Peyer's patch (tissue), 4 donors: ENCODE results near the gene DCC. TPM values are rescaled to one million over a fixed set of nuclear protein-coding genes. Genes with fewer than 3 reads are reported as not detected.

Source experiments
- DNase-seq, 3 donors: peaks; one replicate each; pipeline ENCODE4 v3.0.0-alpha.2; 2017 to 2019
- H3K27ac ChIP-seq, 4 donors: fragments of 200-600 bp; sonication (generic); one replicate each; pipeline ENCODE4 v1.5.1; 2016 to 2019
- H3K27me3 ChIP-seq, 2 donors: fragments of 200-600 bp; sonication (generic); one replicate each; pipeline ENCODE4 v1.5.1; 2019
- H3K36me3 ChIP-seq, 3 donors: fragments of 200-600 bp; sonication (generic); one replicate each; pipeline ENCODE4 v1.5.1; 2016 to 2019
- H3K4me1 ChIP-seq, 4 donors: fragments of 200-600 bp; sonication (generic); one replicate each; pipeline ENCODE4 v1.5.1; 2016 to 2019
- H3K4me3 ChIP-seq, 4 donors: fragments of 200-600 bp; sonication (generic); 1 replicate in 3 of 4; 2 replicates in 1 of 4; pipeline ENCODE4 v1.5.1; 2016 to 2019; ENCODE audit warnings: mild to moderate bottlenecking in 1 of 4
- H3K9me3 ChIP-seq, 4 donors: fragments of 200-600 bp; sonication (generic); one replicate each; pipeline ENCODE4 v1.5.1; 2016 to 2019; ENCODE audit warnings: mild to moderate bottlenecking in 1 of 4
- POLR2A ChIP-seq, 2 donors: fragments of 450-650 bp; IDR thresholded peaks; one replicate each; pipeline ENCODE4 v1.5.1; 2017; ENCODE audit warnings: antibody characterized with exemption in 2 of 2, mild to moderate bottlenecking in 2 of 2, moderate library complexity in 2 of 2
- total RNA-seq, 4 donors: library from RNA; depleted of rRNA; stranded (reverse); fragments of >200 nt; gene quantifications; one replicate each; pipeline ENCODE4 v1.1.0, GENCODE V29; 2016
- TF ChIP-seq, protein P1 (sequence below), 6 experiments: fragments of 450-650 bp in 4 of 6; fragments of 200-600 bp in 2 of 6; sonication (generic) in 1 of 6; IDR thresholded peaks; one replicate each; pipeline ENCODE4 v1.5.1; 2017 to 2019; ENCODE audit warnings: antibody characterized with exemption in 6 of 6, mild to moderate bottlenecking in 3 of 6, moderate library complexity in 1 of 6

The DCC gene
- total RNA-seq, 4 donors from 2014 or later: 0.13 TPM; not detected in 3

GRCh38 chr18:53527365-53527764 lies 1187.4 kb downstream of the DCC start:
- H3K4me3 ChIP-seq: no peak overlapping the region
- no peaks in the 10 kb centered on the region for H3K27me3 ChIP-seq
- no peak overlapping the region for H3K27ac ChIP-seq
- H3K36me3 ChIP-seq: no peaks in the 10 kb centered on the region
- TF ChIP-seq, protein P1, sequence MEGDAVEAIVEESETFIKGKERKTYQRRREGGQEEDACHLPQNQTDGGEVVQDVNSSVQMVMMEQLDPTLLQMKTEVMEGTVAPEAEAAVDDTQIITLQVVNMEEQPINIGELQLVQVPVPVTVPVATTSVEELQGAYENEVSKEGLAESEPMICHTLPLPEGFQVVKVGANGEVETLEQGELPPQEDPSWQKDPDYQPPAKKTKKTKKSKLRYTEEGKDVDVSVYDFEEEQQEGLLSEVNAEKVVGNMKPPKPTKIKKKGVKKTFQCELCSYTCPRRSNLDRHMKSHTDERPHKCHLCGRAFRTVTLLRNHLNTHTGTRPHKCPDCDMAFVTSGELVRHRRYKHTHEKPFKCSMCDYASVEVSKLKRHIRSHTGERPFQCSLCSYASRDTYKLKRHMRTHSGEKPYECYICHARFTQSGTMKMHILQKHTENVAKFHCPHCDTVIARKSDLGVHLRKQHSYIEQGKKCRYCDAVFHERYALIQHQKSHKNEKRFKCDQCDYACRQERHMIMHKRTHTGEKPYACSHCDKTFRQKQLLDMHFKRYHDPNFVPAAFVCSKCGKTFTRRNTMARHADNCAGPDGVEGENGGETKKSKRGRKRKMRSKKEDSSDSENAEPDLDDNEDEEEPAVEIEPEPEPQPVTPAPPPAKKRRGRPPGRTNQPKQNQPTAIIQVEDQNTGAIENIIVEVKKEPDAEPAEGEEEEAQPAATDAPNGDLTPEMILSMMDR (IDR thresholded peaks at IDR 0.05): no peak
- TF ChIP-seq POLR2A (IDR thresholded peaks at IDR 0.05): no peak
- DNase-seq: no peak
- no peaks in the 10 kb centered on the region for H3K9me3 ChIP-seq
- H3K4me1 ChIP-seq: no peaks in the 10 kb centered on the region

- no peak for DNase-seq
- Histone ChIP-seq H3K9me3 (no peaks in the 10 kb centered on the region), H3K27me3 (no peaks in the 10 kb centered on the region), H3K4me3 (no peak overlapping the region), H3K4me1 (no peaks in the 10 kb centered on the region), H3K36me3 (no peaks in the 10 kb centered on the region), H3K27ac (no peak overlapping the region)
- TF ChIP-seq, protein P1 (IDR thresholded peaks at IDR 0.05): no peak
- TF ChIP-seq POLR2A (IDR thresholded peaks at IDR 0.05): no peak
Measured at GRCh38 chr18:53531187-53531586, 1191.2 kb downstream of the DCC start.

DNA sequence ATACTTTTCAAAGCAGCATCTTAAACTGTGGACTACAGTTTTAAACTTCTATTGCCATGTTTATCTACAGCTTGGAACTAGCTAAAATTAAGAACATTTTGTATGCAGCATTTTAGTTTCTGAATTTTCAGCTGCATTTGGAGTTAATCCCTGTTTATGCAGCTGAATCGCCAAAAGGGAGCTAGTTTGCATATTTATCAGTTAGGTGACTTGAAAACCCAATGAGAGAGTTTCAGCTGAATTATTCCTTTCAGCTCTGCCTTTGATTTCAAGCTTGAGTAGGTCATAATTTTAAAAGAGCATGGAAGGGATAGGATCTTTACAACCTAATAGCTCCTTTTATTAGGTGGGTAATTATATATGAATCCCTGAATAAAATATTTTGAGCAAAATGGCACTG lies 1191.9 kb downstream of the DCC start:
- TF ChIP-seq POLR2A (IDR thresholded peaks at IDR 0.05): no peak
- TF ChIP-seq, protein P1 (IDR thresholded peaks at IDR 0.05): no peak
- Histone ChIP-seq H3K9me3 (no peaks in the 10 kb centered on the region), H3K4me3 (no peak overlapping the region), H3K4me1 (no peaks in the 10 kb centered on the region), H3K27ac (no peak overlapping the region), H3K27me3 (no peaks in the 10 kb centered on the region), H3K36me3 (no peaks in the 10 kb centered on the region)
- no peak for DNase-seq

DNA sequence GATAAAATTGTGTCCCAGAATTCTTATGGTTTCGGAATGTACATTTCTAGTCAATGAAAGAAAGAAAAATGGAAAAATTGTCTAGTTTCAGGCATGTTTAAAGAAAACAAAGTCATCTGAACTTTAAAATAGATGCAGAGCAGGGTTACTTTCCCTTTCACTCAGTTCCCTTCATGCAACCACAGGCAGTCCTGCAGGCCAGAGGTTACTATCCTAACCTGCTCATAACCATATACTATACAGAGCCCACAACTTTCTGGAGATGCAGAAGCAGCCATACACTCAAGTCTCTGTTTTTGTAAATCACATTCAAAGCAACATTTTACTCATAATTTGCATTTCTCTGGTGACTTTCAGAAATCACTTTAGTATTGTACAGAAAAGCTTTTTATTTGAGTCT lies 1194.2 kb downstream of the DCC start:
- no peaks in the 10 kb centered on the region for H3K27me3 ChIP-seq
- no peaks in the 10 kb centered on the region for H3K9me3 ChIP-seq
- H3K4me1 ChIP-seq: no peaks in the 10 kb centered on the region
- DNase-seq: no peak
- TF ChIP-seq POLR2A (IDR thresholded peaks at IDR 0.05): no peak
- TF ChIP-seq, protein P1 (IDR thresholded peaks at IDR 0.05): no peak
- no peaks in the 10 kb centered on the region for H3K36me3 ChIP-seq
- no peak overlapping the region for H3K27ac ChIP-seq
- H3K4me3 ChIP-seq: no peak overlapping the region

DNA sequence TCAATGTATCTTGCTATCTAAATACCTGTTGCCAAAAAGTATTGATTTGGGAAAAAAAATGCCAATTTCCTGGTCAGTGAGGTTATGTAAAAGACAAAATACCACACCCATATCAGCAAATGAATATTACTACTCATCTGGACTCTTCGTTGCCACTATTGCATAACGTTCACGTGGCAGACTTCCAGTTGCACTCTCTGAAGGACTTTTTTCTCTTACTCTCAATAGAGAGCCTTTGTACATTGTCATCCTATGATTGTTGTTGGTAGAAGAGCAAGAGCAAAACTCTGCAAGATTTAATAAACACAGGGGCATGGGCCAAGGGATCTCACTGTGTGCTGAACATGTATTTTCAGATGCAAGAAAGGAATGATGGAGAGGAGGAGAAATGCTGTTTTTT lies 1194.7 kb downstream of the DCC start:
- Histone ChIP-seq H3K4me3 (no peak overlapping the region), H3K9me3 (no peaks in the 10 kb centered on the region), H3K27ac (no peak overlapping the region), H3K4me1 (no peaks in the 10 kb centered on the region), H3K36me3 (no peaks in the 10 kb centered on the region), H3K27me3 (no peaks in the 10 kb centered on the region)
- TF ChIP-seq, protein P1 (IDR thresholded peaks at IDR 0.05): no peak
- no peak for TF ChIP-seq POLR2A (IDR thresholded peaks at IDR 0.05)
- DNase-seq: peak in 1 of 3 donors; percentile 59

DNA sequence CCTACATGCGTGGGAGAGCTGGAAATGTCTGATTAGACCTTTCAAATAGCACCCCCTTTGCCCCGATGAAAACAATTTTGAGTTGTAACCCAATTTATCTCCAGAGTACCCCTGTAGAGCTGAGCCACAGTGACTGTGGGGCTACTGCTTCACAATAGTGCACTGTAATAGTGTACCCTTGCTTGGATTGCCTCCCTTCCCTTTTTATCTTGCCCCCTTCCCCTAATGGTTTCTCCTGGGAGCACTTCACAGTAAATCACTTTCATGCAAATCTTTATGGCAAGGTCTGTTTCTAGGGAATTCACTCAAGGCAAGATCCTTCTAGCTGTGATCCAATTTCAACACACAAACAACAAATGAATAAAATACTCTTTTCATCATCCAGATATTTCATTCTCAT lies 1196.9 kb downstream of the DCC start:
- Histone ChIP-seq H3K27me3 (no peaks in the 10 kb centered on the region), H3K9me3 (no peaks in the 10 kb centered on the region), H3K36me3 (no peaks in the 10 kb centered on the region), H3K27ac (no peak overlapping the region), H3K4me1 (no peaks in the 10 kb centered on the region), H3K4me3 (no peak overlapping the region)
- no peak for DNase-seq
- no peak for TF ChIP-seq POLR2A (IDR thresholded peaks at IDR 0.05)
- TF ChIP-seq, protein P1 (IDR thresholded peaks at IDR 0.05): no peak
